Measurements from ENCODE around the gene TWNK. TPM values are rescaled to one million over a fixed set of nuclear protein-coding genes. Genes with fewer than 3 reads are reported as not detected.
"Not testable (repeated sequence)": the region's sequence is repeated elsewhere in the genome, so short reads cannot be mapped to it uniquely, and the experiment has no call there.

Gene TWNK
- total RNA-seq, 1 experiment from 2014 or later: 28.2 TPM

DNA sequence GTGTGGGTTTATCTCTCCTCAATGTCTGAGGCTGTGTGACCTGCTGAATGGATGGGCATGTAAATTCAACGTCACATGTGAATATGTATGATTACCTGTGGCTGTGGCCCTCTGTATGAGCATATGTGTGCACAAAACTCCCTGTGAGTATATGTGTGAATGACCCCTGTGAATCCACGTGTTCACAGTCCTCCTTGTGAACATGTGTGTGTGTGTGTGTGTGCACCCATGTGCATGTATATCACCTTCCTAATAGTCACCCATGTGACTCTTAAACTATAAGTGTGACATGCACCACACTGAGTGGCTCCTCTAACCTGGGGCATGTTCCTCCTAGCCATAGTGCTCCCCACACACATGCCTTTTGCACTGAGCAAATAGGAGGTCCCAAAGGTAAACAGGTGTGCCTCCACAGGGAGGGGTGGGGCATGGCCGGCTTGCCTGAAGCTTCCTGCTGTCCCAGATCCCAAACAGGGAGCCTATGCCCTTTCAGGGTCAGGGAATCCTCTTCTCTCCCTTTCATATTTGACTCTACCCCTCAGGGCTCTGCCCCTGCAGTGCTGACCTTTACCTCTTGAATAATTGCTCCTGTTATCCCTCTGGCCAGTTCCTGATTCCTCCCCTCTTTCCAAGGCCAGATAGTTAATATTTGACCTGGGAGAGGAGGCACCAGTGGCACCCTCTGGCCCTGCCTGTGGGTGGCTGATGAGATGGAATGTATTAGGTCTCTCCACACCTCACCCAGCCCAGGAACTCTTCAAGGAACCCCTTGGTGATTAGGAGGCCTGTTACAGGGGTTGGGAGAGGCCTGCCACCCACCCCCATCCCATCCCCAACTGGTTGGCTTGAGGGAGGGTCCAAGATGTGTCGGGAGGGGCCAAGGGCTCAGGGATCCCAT is 16.2 kb upstream of the TWNK start:
- ATAC-seq: no peak

DNA sequence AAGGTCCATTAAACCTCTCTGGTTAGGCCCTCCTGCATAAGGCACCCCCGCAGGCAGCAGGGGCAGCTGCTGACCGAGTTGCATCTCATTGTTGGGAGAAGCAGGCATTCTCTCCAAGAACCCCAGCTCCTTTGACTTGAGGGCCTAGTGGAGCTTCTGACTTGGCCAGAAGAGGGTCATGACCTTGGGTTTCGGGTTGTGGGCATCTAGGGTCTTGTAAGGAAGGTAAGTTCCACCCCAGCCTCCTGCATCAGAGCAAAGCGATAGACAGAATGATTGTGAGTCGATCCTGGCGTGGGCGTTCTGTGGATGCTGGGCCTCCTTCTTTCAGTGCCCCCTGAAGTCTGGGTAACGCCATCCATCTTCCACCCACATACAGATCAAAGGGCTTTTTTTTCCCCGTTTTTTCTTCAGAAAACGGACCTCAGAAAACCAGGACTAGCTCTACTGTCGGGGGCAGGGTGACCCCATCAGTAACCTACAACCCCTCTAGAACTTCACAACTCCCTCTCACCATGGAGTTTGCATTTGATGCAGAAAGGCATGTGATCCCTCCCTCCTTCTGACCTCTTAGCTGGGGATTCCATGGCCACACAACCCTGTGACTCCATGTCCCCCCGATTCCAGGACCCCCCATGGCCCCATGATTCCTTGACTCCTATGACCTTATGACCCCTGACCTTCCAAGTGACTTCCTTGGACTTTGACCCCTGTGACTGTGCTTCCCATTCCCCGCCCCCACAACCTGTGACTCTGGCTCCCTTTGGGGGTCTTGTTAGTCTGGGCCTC is 15.0 kb upstream of the TWNK start:
- ChIA-PET POLR2A (no interaction called here), CTCF (interaction anchor here (0.8 to 1.9 kb wide), 3 partner anchors 27 to 42 kb away, joined by 3 to 5 read pairs (median 3); partner anchors contain the start of gene LZTS2)
- no peak for ATAC-seq
- Mint-ChIP-seq H3K36me3 (no peaks in the 10 kb centered on the region), H3K9me3 (no peaks in the 10 kb centered on the region), H3K4me1 (peaks cover 31% of the 10 kb centered on the region), H3K27ac (no peak overlapping the region), H3K4me3 (no peak overlapping the region), H3K27me3 (ENCODE audit: low read depth) (no peaks in the 10 kb centered on the region; the same call in 1 of the 2 replicates)
- DNase-seq (ENCODE audit: low spot score): no peak
- no peak for TF ChIP-seq RORB (CRISPR knock-in tag; IDR thresholded peaks at IDR 0.05)

More for the DNA sequence above, 16.2 kb upstream of the TWNK start:
- Mint-ChIP-seq H3K36me3 (no peaks in the 10 kb centered on the region), H3K27ac (no peak overlapping the region), H3K9me3 (no peaks in the 10 kb centered on the region), H3K4me1 (peaks cover 31% of the 10 kb centered on the region), H3K4me3 (peak overlapping the region; percentile 74; the same call in 1 of the 2 replicates), H3K27me3 (ENCODE audit: low read depth) (no peaks in the 10 kb centered on the region; the same call in 1 of the 2 replicates)
- POLR2A ChIA-PET: no interaction called here
- CTCF ChIA-PET: interaction anchor here (0.8 to 2.7 kb wide), 5 partner anchors 26 to 96 kb away, joined by 3 to 30 read pairs (median 5); partner anchors contain the start of gene LZTS2
- no peak for TF ChIP-seq KAT7 (CRISPR knock-in tag; IDR thresholded peaks at IDR 0.05; ENCODE audit: borderline replicate concordance)
- TF ChIP-seq EMX1 (CRISPR knock-in tag; IDR thresholded peaks at IDR 0.05): no peak
- TF ChIP-seq GABPB1 (CRISPR knock-in tag; IDR thresholded peaks at IDR 0.05): peak; percentile 71; the same call in 1 of the 2 replicates
- DNase-seq (ENCODE audit: low spot score): no peak

DNA sequence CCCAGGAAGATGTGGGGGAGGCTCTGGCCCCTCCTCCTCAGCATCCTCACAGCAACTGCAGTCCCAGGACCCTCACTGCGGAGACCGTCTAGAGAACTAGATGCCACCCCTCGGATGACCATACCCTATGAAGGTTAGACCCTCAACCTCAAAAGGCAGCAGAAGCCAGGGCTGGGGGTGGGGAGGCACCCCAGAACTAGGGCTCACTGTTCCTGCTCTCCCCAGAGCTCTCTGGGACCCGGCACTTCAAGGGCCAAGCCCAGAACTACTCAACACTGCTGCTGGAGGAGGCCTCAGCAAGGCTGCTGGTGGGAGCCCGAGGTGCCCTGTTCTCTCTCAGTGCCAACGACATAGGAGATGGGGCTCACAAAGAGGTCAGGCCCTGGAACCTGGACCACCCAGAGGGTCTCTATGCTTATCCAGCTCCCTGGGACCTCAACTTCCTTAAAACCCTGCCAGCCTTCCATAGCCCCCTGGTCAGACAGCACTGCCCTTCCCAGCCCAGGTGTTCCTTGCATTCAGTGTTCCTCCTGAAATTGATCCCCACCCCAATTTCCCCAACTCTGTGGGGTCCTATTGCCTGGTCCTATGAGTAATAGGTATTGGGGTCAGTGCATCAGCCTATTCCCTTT is 14.3 kb upstream of the TWNK start:
- ChIA-PET CTCF (interaction anchor here (0.6 kb wide), 1 partner anchor 46 kb away, joined by 3 read pairs; no protein-coding TSS in a partner anchor), POLR2A (no interaction called here)
- no peaks in the 10 kb centered on the region for H3K9me3 Mint-ChIP-seq
- no peak for TF ChIP-seq HMGA2 (CRISPR knock-in tag; IDR thresholded peaks at IDR 0.05)
- no peak for TF ChIP-seq FOXJ3 (CRISPR knock-in tag; IDR thresholded peaks at IDR 0.05; ENCODE audit: borderline replicate concordance)
- no peak for TF ChIP-seq KAT7 (CRISPR knock-in tag; IDR thresholded peaks at IDR 0.05; ENCODE audit: borderline replicate concordance)
- no peak for TF ChIP-seq GTF2I (CRISPR knock-in tag; conservative IDR thresholded peaks at IDR 0.05)
- TF ChIP-seq ZNF219 (CRISPR knock-in tag; IDR thresholded peaks at IDR 0.05; ENCODE audit: borderline replicate concordance): no peak
- no peak for TF ChIP-seq ZNF396 (CRISPR knock-in tag; IDR thresholded peaks at IDR 0.05; ENCODE audit: borderline replicate concordance)
- TF ChIP-seq GABPB1 (CRISPR knock-in tag; IDR thresholded peaks at IDR 0.05): no peak
- no peak for TF ChIP-seq SP1 (CRISPR knock-in tag; conservative IDR thresholded peaks at IDR 0.05)
- TF ChIP-seq ZNF423 (CRISPR knock-in tag; IDR thresholded peaks at IDR 0.05): no peak
- TF ChIP-seq, protein P1, sequence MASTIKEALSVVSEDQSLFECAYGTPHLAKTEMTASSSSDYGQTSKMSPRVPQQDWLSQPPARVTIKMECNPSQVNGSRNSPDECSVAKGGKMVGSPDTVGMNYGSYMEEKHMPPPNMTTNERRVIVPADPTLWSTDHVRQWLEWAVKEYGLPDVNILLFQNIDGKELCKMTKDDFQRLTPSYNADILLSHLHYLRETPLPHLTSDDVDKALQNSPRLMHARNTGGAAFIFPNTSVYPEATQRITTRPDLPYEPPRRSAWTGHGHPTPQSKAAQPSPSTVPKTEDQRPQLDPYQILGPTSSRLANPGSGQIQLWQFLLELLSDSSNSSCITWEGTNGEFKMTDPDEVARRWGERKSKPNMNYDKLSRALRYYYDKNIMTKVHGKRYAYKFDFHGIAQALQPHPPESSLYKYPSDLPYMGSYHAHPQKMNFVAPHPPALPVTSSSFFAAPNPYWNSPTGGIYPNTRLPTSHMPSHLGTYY (CRISPR knock-in tag; IDR thresholded peaks at IDR 0.05): no peak
- TF ChIP-seq, protein P2, sequence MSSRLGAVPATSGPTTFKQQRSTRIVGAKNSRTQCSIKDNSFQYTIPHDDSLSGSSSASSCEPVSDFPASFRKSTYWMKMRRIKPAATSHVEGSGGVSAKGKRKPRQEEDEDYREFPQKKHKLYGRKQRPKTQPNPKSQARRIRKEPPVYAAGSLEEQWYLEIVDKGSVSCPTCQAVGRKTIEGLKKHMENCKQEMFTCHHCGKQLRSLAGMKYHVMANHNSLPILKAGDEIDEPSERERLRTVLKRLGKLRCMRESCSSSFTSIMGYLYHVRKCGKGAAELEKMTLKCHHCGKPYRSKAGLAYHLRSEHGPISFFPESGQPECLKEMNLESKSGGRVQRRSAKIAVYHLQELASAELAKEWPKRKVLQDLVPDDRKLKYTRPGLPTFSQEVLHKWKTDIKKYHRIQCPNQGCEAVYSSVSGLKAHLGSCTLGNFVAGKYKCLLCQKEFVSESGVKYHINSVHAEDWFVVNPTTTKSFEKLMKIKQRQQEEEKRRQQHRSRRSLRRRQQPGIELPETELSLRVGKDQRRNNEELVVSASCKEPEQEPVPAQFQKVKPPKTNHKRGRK (CRISPR knock-in tag; IDR thresholded peaks at IDR 0.05; ENCODE audit: borderline replicate concordance): no peak
- TF ChIP-seq NR2C2 (CRISPR knock-in tag; IDR thresholded peaks at IDR 0.05): no peak
- no peak for TF ChIP-seq TEAD4 (CRISPR knock-in tag; IDR thresholded peaks at IDR 0.05)
- TF ChIP-seq, protein P3, sequence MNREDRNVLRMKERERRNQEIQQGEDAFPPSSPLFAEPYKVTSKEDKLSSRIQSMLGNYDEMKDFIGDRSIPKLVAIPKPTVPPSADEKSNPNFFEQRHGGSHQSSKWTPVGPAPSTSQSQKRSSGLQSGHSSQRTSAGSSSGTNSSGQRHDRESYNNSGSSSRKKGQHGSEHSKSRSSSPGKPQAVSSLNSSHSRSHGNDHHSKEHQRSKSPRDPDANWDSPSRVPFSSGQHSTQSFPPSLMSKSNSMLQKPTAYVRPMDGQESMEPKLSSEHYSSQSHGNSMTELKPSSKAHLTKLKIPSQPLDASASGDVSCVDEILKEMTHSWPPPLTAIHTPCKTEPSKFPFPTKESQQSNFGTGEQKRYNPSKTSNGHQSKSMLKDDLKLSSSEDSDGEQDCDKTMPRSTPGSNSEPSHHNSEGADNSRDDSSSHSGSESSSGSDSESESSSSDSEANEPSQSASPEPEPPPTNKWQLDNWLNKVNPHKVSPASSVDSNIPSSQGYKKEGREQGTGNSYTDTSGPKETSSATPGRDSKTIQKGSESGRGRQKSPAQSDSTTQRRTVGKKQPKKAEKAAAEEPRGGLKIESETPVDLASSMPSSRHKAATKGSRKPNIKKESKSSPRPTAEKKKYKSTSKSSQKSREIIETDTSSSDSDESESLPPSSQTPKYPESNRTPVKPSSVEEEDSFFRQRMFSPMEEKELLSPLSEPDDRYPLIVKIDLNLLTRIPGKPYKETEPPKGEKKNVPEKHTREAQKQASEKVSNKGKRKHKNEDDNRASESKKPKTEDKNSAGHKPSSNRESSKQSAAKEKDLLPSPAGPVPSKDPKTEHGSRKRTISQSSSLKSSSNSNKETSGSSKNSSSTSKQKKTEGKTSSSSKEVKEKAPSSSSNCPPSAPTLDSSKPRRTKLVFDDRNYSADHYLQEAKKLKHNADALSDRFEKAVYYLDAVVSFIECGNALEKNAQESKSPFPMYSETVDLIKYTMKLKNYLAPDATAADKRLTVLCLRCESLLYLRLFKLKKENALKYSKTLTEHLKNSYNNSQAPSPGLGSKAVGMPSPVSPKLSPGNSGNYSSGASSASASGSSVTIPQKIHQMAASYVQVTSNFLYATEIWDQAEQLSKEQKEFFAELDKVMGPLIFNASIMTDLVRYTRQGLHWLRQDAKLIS (CRISPR knock-in tag; IDR thresholded peaks at IDR 0.05; ENCODE audit: borderline replicate concordance): no peak
- no peaks in the 10 kb centered on the region; the same call in 1 of the 2 replicates for H3K27me3 Mint-ChIP-seq (ENCODE audit: low read depth)
- H3K27ac Mint-ChIP-seq: no peak overlapping the region
- peaks cover 31% of the 10 kb centered on the region for H3K4me1 Mint-ChIP-seq
- DNase-seq (ENCODE audit: low spot score) (no peak), ATAC-seq (no peak)
- H3K4me3 Mint-ChIP-seq: no peak overlapping the region
- no peaks in the 10 kb centered on the region for H3K36me3 Mint-ChIP-seq

DNA sequence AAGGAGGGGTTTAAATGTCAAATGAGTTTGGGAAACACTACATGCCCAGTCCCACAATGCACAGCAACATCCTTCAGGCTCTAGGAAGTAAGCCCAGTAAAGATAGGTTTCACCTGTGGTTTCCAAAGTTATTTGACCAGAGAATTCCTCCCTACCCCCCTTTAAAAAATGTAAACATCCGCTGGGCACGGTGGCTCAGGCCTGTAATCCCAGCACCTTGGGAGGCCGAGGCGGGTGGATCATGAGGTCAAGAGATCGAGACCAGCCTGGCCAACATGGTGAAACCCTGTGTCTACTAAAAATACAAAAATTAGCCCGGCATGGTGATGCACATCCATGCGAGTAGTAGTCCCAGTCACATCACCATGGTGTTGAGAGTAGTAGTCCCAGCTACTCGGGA is 11.9 kb upstream of the TWNK start:
- H3K27ac Mint-ChIP-seq; POLR2A ChIA-PET; ATAC-seq; H3K4me3 Mint-ChIP-seq; H3K36me3 Mint-ChIP-seq; H3K9me3 Mint-ChIP-seq; H3K27me3 Mint-ChIP-seq (ENCODE audit: low read depth); DNase-seq (ENCODE audit: low spot score): not testable (repeated sequence)
- CTCF ChIA-PET: interaction anchor here (1.5 kb wide), 1 partner anchor 36 kb away, joined by 5 read pairs; no protein-coding TSS in a partner anchor
- H3K4me1 Mint-ChIP-seq: peaks cover 24% of the 10 kb centered on the region
